Trophoblast cell (in vitro differentiated cells and primary cell): ENCODE measurements around the gene ELP4.

ENCODE experiments used
- DNase-seq, 2 donors: peaks; one replicate each; pipeline ENCODE4 v3.0.0-alpha.2; 2016
- H2AFZ ChIP-seq: 2 replicates; pipeline ENCODE4 v1.6.1; 2013; ENCODE audit warnings: low read length, moderate library complexity, mild to moderate bottlenecking; ENCODE audit not compliant: insufficient read depth, poor library complexity
- H2AK5ac ChIP-seq: 2 replicates; pipeline ENCODE4 v1.6.1; 2013; ENCODE audit warnings: mild to moderate bottlenecking, low read length
- H2BK120ac ChIP-seq: 2 replicates; pipeline ENCODE4 v1.6.1; 2013; ENCODE audit warnings: low read length, mild to moderate bottlenecking, moderate library complexity; ENCODE audit not compliant: insufficient read depth, poor library complexity
- H2BK12ac ChIP-seq: 2 replicates; pipeline ENCODE4 v1.6.1; 2013; ENCODE audit warnings: mild to moderate bottlenecking, low read length, moderate library complexity
- H2BK5ac ChIP-seq: 2 replicates; pipeline ENCODE4 v1.6.1; 2013; ENCODE audit warnings: low read length, low read depth, moderate library complexity, mild to moderate bottlenecking; ENCODE audit not compliant: poor library complexity
- H3K14ac ChIP-seq: 2 replicates; pipeline ENCODE4 v1.6.1; 2013; ENCODE audit warnings: mild to moderate bottlenecking, low read length
- H3K18ac ChIP-seq: 2 replicates; pipeline ENCODE4 v1.6.1; 2013; ENCODE audit warnings: mild to moderate bottlenecking, low read length
- H3K23ac ChIP-seq: 2 replicates; pipeline ENCODE4 v1.6.1; 2013; ENCODE audit warnings: low read length
- H3K27ac ChIP-seq: 2 replicates; pipeline ENCODE4 v1.5.1; 2013; ENCODE audit warnings: low read depth, mild to moderate bottlenecking, inconsistent platforms, low read length, moderate library complexity
- H3K27me3 ChIP-seq: 2 replicates; pipeline ENCODE4 v1.6.1; 2013; ENCODE audit warnings: inconsistent platforms, mild to moderate bottlenecking, low read length, moderate library complexity; ENCODE audit not compliant: insufficient read depth
- H3K36me3 ChIP-seq, 2 experiments: 1 replicate in 1 of 2; 2 replicates in 1 of 2; pipeline ENCODE4 v1.6.1; 2013; ENCODE audit warnings: low read length in 2 of 2, mild to moderate bottlenecking in 2 of 2, moderate library complexity in 1 of 2; ENCODE audit not compliant: insufficient read depth in 2 of 2, control insufficient read depth in 1 of 2
- H3K4ac ChIP-seq: 2 replicates; pipeline ENCODE4 v1.6.1; 2013; ENCODE audit warnings: low read depth, mild to moderate bottlenecking, low read length, moderate library complexity
- H3K4me1 ChIP-seq, 2 experiments: 1 replicate in 1 of 2; 2 replicates in 1 of 2; pipeline ENCODE4 v1.6.1; 2013; ENCODE audit warnings: low read length in 2 of 2, mild to moderate bottlenecking in 2 of 2, moderate library complexity in 1 of 2; ENCODE audit not compliant: insufficient read depth in 2 of 2, control insufficient read depth in 1 of 2
- H3K4me2 ChIP-seq: 2 replicates; pipeline ENCODE4 v1.6.1; 2013; ENCODE audit warnings: inconsistent platforms, mild to moderate bottlenecking, low read length, moderate library complexity
- H3K4me3 ChIP-seq: 2 replicates; pipeline ENCODE4 v1.5.1; 2013; ENCODE audit warnings: mild to moderate bottlenecking, low read depth, low read length, inconsistent platforms
- H3K79me1 ChIP-seq: one replicate; pipeline ENCODE4 v1.6.1; 2013; ENCODE audit warnings: low read length
- H3K79me2 ChIP-seq: 2 replicates; pipeline ENCODE4 v1.6.1; 2013; ENCODE audit warnings: low read length, mild to moderate bottlenecking; ENCODE audit not compliant: control insufficient read depth, insufficient read depth, poor library complexity
- H3K9ac ChIP-seq: 2 replicates; pipeline ENCODE4 v1.6.1; 2013; ENCODE audit warnings: mild to moderate bottlenecking, low read length
- H3K9me3 ChIP-seq: 2 replicates; pipeline ENCODE4 v1.6.1; 2013; ENCODE audit warnings: low read depth, mild to moderate bottlenecking, control low read depth, inconsistent platforms, low read length; ENCODE audit not compliant: insufficient read depth
- H4K12ac ChIP-seq: 2 replicates; pipeline ENCODE4 v1.6.1; 2013; ENCODE audit warnings: low read depth, mild to moderate bottlenecking, low read length, moderate library complexity
- H4K8ac ChIP-seq: 2 replicates; pipeline ENCODE4 v1.6.1; 2013; ENCODE audit warnings: low read depth, mild to moderate bottlenecking, low read length, moderate library complexity
- H4K91ac ChIP-seq: one replicate; pipeline ENCODE4 v1.6.1; 2013; ENCODE audit warnings: low read depth, mild to moderate bottlenecking, low read length, moderate library complexity
- WGBS: extraction: QIAGEN DNeasy Blood & Tissue Kit; methylation state at CpG from one replicate; pipeline ENCODE4 v1.1.7; 2013; ENCODE audit warnings: missing lambda C conversion rate; ENCODE audit not compliant: insufficient read length, insufficient coverage; ENCODE audit errors: extremely low coverage; 5-methylcytosine and 5-hydroxymethylcytosine counted together

The ELP4 gene

DNA sequence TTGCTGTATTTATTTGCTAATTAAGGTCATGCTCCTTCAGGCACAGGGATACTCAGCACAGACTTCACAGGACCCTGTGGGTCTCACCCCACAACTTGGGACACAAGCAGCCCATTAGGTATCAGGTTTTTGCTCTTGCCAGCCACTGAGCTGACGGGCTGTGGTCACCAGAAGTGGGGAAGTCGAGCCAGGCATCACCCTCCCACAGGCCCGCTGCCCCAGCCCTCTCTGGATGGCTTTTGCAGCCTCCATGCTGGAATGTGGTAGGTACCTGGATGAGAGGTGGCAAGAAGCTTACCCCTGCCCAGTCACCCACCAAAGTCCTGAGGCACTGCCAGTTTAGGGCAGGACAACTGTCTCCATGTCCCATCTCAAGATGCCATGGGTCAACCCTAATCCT, 213.2 kb downstream of the ELP4 start:
- Histone ChIP-seq H3K23ac (no peak overlapping the region), H3K27me3 (no peaks in the 10 kb centered on the region), H4K8ac (no peak overlapping the region), H3K27ac (no peak overlapping the region), H2BK12ac (no peak overlapping the region), H4K91ac (no peak overlapping the region), H3K9ac (no peak overlapping the region), H3K4ac (no peak overlapping the region), H3K4me1 (no peaks in the 10 kb centered on the region), H3K79me2 (no peaks in the 10 kb centered on the region), H3K4me2 (no peak overlapping the region), H3K79me1 (no peaks in the 10 kb centered on the region), H3K14ac (no peak overlapping the region), H3K9me3 (no peaks in the 10 kb centered on the region), H2AK5ac (no peak overlapping the region), H3K18ac (no peak overlapping the region), H2BK120ac (no peak overlapping the region), H4K12ac (no peak overlapping the region), H3K4me3 (no peak overlapping the region), H3K36me3 (no peaks in the 10 kb centered on the region), H2BK5ac (no peak overlapping the region), H2AFZ (no peak overlapping the region)
- DNase-seq: no peak
- no CpG with 5 or more reads among the region's 3 CpGs for WGBS

GRCh38 chr11:31725176-31725575, 215.6 kb downstream of the ELP4 start:
- Histone ChIP-seq H3K23ac (no peak overlapping the region), H2AFZ (no peak overlapping the region), H3K9me3 (no peaks in the 10 kb centered on the region), H3K27me3 (no peaks in the 10 kb centered on the region), H3K4ac (no peak overlapping the region), H3K79me1 (no peaks in the 10 kb centered on the region), H4K8ac (no peak overlapping the region), H2BK5ac (no peak overlapping the region), H2BK12ac (no peak overlapping the region), H3K4me2 (no peak overlapping the region), H3K9ac (no peak overlapping the region), H3K14ac (no peak overlapping the region), H3K4me3 (no peak overlapping the region), H4K12ac (no peak overlapping the region), H4K91ac (no peak overlapping the region), H3K36me3 (no peaks in the 10 kb centered on the region), H2AK5ac (no peak overlapping the region), H3K18ac (no peak overlapping the region), H2BK120ac (no peak overlapping the region), H3K79me2 (no peaks in the 10 kb centered on the region), H3K4me1 (no peaks in the 10 kb centered on the region), H3K27ac (no peak overlapping the region)
- DNase-seq: no peak

GRCh38 chr11:31728432-31728831, 218.9 kb downstream of the ELP4 start:
- Histone ChIP-seq H3K27ac (no peak overlapping the region), H3K18ac (no peak overlapping the region), H2BK120ac (no peak overlapping the region), H4K12ac (no peak overlapping the region), H3K23ac (no peak overlapping the region), H4K8ac (no peak overlapping the region), H3K14ac (no peak overlapping the region), H3K36me3 (no peaks in the 10 kb centered on the region), H3K79me1 (no peaks in the 10 kb centered on the region), H2AK5ac (no peak overlapping the region), H2BK12ac (no peak overlapping the region), H3K9ac (no peak overlapping the region), H3K4me1 (no peaks in the 10 kb centered on the region), H3K27me3 (no peaks in the 10 kb centered on the region), H3K4me3 (no peak overlapping the region), H3K4me2 (no peak overlapping the region), H3K4ac (no peak overlapping the region), H2BK5ac (no peak overlapping the region), H4K91ac (no peak overlapping the region), H3K79me2 (no peaks in the 10 kb centered on the region), H3K9me3 (no peaks in the 10 kb centered on the region), H2AFZ (no peak overlapping the region)
- DNase-seq: no peak
- no CpG with 5 or more reads among the region's 1 CpG for WGBS

GRCh38 chr11:31740131-31740530, 230.6 kb downstream of the ELP4 start:
- no CpG with 5 or more reads among the region's 1 CpG for WGBS
- Histone ChIP-seq H2BK120ac (no peak overlapping the region), H4K12ac (no peak overlapping the region), H4K91ac (no peak overlapping the region), H3K79me2 (no peaks in the 10 kb centered on the region), H3K18ac (no peak overlapping the region), H3K27ac (no peak overlapping the region), H3K14ac (no peak overlapping the region), H4K8ac (no peak overlapping the region), H2BK12ac (no peak overlapping the region), H3K9me3 (no peaks in the 10 kb centered on the region), H3K4me2 (no peak overlapping the region), H3K27me3 (no peaks in the 10 kb centered on the region), H2AFZ (no peak overlapping the region), H3K9ac (no peak overlapping the region), H2BK5ac (no peak overlapping the region), H3K23ac (no peak overlapping the region), H3K4ac (no peak overlapping the region), H3K4me3 (no peak overlapping the region), H3K4me1 (no peaks in the 10 kb centered on the region), H3K36me3 (no peaks in the 10 kb centered on the region), H3K79me1 (no peaks in the 10 kb centered on the region), H2AK5ac (no peak overlapping the region)
- DNase-seq: no peak
